Breast epithelium (tissue), 4 donors: ENCODE results near the gene LRRC49. TPM values are rescaled to one million over a fixed set of nuclear protein-coding genes. Genes with fewer than 3 reads are reported as not detected.
A peak's percentile ranks its signal among the peaks of the same experiment; 100 is the strongest.

Experiments used
- DNase-seq, 2 donors: peaks; one replicate each; pipeline ENCODE4 v3.0.0-alpha.2; 2019; ENCODE audit warnings: low spot score in 2 of 2
- H3K27ac ChIP-seq, 2 donors: fragments of 200-600 bp; sonication (generic) in 1 of 2; one replicate each; pipeline ENCODE4 v1.5.1; 2016 to 2019; ENCODE audit warnings: mild to moderate bottlenecking in 1 of 2
- H3K27me3 ChIP-seq, 2 donors: fragments of 200-600 bp; sonication (generic) in 1 of 2; one replicate each; pipeline versions ENCODE4 v1.5.1 to v1.6.0; 2017 to 2019; ENCODE audit warnings: control low read depth in 1 of 2, mild to moderate bottlenecking in 1 of 2
- H3K36me3 ChIP-seq: fragments of 200-600 bp; one replicate; pipeline ENCODE4 v1.5.1; 2019
- H3K4me1 ChIP-seq, 2 donors: fragments of 200-600 bp; sonication (generic); one replicate each; pipeline ENCODE4 v1.5.1; 2016 to 2019; ENCODE audit warnings: control low read depth in 1 of 2
- H3K4me3 ChIP-seq, 3 donors: fragments of 200-600 bp; sonication (generic); 1 replicate in 2 of 3; 2 replicates in 1 of 3; pipeline ENCODE4 v1.5.1; 2016 to 2019; ENCODE audit warnings: mild to moderate bottlenecking in 3 of 3, moderate library complexity in 2 of 3
- H3K9me3 ChIP-seq, 2 donors: fragments of 200-600 bp; sonication (generic) in 1 of 2; one replicate each; pipeline ENCODE4 v1.5.1; 2016 to 2019; ENCODE audit warnings: control low read depth in 1 of 2
- CTCF ChIP-seq, 3 donors: fragments of 450-650 bp; IDR thresholded peaks; one replicate each; pipeline ENCODE4 v1.5.1; 2016 to 2017; ENCODE audit warnings: antibody characterized with exemption in 3 of 3, mild to moderate bottlenecking in 3 of 3, moderate library complexity in 3 of 3
- POLR2A ChIP-seq: fragments of 450-650 bp; IDR thresholded peaks from one replicate; pipeline ENCODE4 v1.6.1; 2016; ENCODE audit warnings: antibody characterized with exemption, mild to moderate bottlenecking, moderate library complexity
- POLR2AphosphoS5 ChIP-seq, 3 donors: sonication (generic); formaldehyde crosslinking; IDR thresholded peaks; one replicate each; pipeline ENCODE4 v1.6.1; 2017; ENCODE audit warnings: antibody characterized with exemption in 3 of 3
- intact Hi-C: fragments of 100-400 bp; cut with DNase I; formaldehyde crosslinking; loops from one replicate; pipeline ENCODE4 v1.15.1; 2023; ENCODE audit warnings: low total_unique reads
- total RNA-seq, 3 donors: library from RNA; depleted of rRNA; stranded (reverse); fragments of >200 nt; gene quantifications; one replicate each; pipeline ENCODE4 v1.1.0, GENCODE V29; 2016

Gene LRRC49
- total RNA-seq, 3 donors from 2014 or later = 6.7 to 13.3 (median 9.5) TPM

- Histone ChIP-seq H3K27me3 (no peaks in the 10 kb centered on the region), H3K9me3 (no peaks in the 10 kb centered on the region), H3K36me3 (no peaks in the 10 kb centered on the region), H3K4me3 (no peak overlapping the region), H3K27ac (peak overlapping the region; percentile 43 to 71), H3K4me1 (no peaks in the 10 kb centered on the region)
- TF ChIP-seq POLR2A = no peak
- no peak for TF ChIP-seq POLR2AphosphoS5 (IDR thresholded peaks at IDR 0.05)
- no peak for TF ChIP-seq CTCF (IDR thresholded peaks at IDR 0.05)
- no peak for DNase-seq
- intact Hi-C loops = no loop called here
These were observed 199.5 kb downstream of the LRRC49 start for GRCh38 chr15:71092056-71092600.

DNA sequence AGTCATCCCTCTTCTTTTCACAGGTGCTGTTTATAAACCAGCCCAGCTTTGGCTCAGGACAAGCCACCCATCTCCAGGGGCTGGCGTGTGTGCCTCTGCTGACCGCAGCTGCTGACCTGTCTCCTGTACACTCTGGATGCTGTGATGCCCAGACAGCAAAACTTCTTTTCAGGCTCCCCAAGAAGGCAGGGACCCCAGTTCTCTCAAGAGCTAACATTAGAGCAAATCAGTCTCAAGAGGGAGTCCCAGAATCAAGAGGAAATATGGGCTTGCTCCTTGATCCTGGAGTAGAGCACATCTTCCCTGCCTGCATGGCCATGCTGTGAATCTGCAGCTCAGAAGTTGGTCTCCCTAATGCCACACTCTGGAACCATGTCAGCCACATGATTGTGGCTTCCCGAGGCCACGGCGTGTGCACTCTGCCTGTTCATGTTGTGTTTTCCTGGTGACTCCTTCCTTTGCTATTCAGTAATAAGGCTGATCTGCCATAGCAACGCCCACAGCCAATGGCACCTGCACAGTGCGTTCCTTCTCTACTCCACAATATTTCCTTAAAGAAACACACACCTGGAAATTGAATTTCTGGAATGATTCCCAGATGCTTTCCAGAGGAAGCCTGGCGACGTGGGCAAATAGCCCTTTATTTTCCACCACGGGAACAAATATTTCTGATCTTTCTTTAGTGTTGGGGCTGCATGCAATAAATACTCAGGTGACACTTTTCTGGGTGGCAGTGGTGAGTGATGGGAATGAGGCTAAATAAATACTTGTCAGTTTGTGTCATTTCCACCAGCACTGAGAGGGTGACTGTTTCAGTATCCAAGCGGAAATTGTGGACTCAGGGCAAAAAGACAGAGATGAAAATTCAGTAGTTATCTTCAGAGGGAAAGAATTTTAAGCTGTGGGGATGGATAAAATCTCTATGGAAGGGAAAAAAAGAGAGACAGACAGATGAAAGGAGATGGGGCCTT is 200.7 kb downstream of the LRRC49 start:
- Histone ChIP-seq H3K4me1 (no peaks in the 10 kb centered on the region), H3K4me3 (peak overlapping the region in 1 of 3 donors; percentile 4), H3K9me3 (no peaks in the 10 kb centered on the region), H3K36me3 (no peaks in the 10 kb centered on the region), H3K27me3 (no peaks in the 10 kb centered on the region), H3K27ac (peak overlapping the region; percentile 71 to 82)
- intact Hi-C loops = no loop called here
- peak; percentile 59 to 83 for DNase-seq
- TF ChIP-seq POLR2AphosphoS5 (IDR thresholded peaks at IDR 0.05) (peak in 2 of 3 donors; percentile 26 to 58), POLR2A (no peak)

DNA sequence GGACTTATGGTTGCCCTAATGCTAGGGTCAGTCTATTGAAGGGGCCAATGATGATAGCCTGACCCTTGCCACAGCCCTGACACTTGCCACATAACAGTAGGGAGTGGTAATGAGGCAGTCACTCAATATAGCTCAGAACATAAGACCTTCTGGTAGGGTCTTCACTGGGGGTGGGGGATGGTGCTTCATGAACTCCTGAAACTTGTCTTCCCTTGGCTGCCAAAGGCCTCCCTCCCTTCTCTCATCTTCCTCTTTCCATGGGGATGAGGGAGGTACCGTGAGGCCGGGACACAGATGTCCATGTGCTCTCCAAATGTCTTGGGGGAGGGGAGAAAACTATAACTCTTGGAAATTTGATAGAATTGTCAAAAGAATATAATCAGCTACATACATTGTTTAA is 201.5 kb downstream of the LRRC49 start:
- Histone ChIP-seq H3K27ac (peak overlapping the region; percentile 71 to 82), H3K4me3 (no peak overlapping the region), H3K27me3 (no peaks in the 10 kb centered on the region), H3K36me3 (no peaks in the 10 kb centered on the region), H3K4me1 (no peaks in the 10 kb centered on the region), H3K9me3 (no peaks in the 10 kb centered on the region)
- DNase-seq = no peak
- TF ChIP-seq POLR2A = no peak
- TF ChIP-seq POLR2AphosphoS5 (IDR thresholded peaks at IDR 0.05) = no peak
- TF ChIP-seq CTCF (IDR thresholded peaks at IDR 0.05) = no peak
- intact Hi-C loops = no loop called here

- DNase-seq = no peak
- intact Hi-C loops = no loop called here
- Histone ChIP-seq H3K9me3 (no peaks in the 10 kb centered on the region), H3K4me1 (no peaks in the 10 kb centered on the region), H3K27me3 (no peaks in the 10 kb centered on the region), H3K27ac (peak overlapping the region; percentile 77 to 83), H3K36me3 (no peaks in the 10 kb centered on the region), H3K4me3 (peak overlapping the region in 1 of 3 donors; percentile 28)
- no peak for TF ChIP-seq CTCF (IDR thresholded peaks at IDR 0.05)
- TF ChIP-seq POLR2AphosphoS5 (IDR thresholded peaks at IDR 0.05) = peak in 2 of 3 donors; percentile 34 to 60
These were observed 204.1 kb downstream of the LRRC49 start for GRCh38 chr15:71096676-71097075.

DNA sequence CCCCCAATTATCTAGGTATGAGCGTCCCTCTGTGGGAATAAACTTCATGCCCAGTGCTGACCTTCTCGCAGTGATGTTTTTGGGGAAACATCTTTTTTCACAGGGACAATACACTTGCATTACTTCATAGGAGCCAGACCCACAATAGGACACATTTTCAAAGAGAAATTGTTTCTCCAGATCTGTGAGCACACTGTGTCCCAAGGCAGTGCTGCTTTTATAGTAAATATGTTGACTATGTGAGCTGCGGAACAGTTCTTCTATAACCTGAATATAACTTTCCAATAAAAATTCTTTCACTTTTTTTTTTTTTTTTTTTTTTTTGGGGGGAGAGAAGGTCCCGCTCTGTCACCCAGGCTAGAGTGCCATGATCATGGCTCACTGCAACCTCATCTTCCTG is 205.3 kb downstream of the LRRC49 start:
- Histone ChIP-seq H3K9me3 (no peaks in the 10 kb centered on the region), H3K4me1 (no peaks in the 10 kb centered on the region), H3K4me3 (no peak overlapping the region), H3K27ac (peak overlapping the region; percentile 66 to 77), H3K36me3 (no peaks in the 10 kb centered on the region), H3K27me3 (no peaks in the 10 kb centered on the region)
- DNase-seq = no peak
- intact Hi-C loops = no loop called here
- TF ChIP-seq CTCF (IDR thresholded peaks at IDR 0.05) (no peak), POLR2A (no peak), POLR2AphosphoS5 (IDR thresholded peaks at IDR 0.05) (no peak)
